GM10248 (cell line): Measurements from ENCODE around the gene THNSL1.

Source experiments
- CTCF ChIA-PET: fragments of 300-600 bp; sonication (Branson Sonifier 250); formaldehyde crosslinking; extraction: SDS; loops from one replicate; lab custom pipeline; 2021; ENCODE audit warnings: antibody characterized with exemption; lab: Yijun Ruan, JAX
- POLR2A ChIA-PET: fragments of 350-650 bp; sonication (Branson Sonifier 250); formaldehyde crosslinking; extraction: SDS; loops from one replicate; lab custom pipeline; 2020; ENCODE audit warnings: antibody characterized with exemption; lab: Yijun Ruan, JAX
- DNase-seq: peaks from one replicate; pipeline ENCODE4 v3.0.0; 2012; ENCODE audit errors: extremely low spot score
- TF ChIP-seq, protein P1 (sequence below): IDR thresholded peaks from 2 replicates; pipeline ENCODE4 v1.5.1; 2012; ENCODE audit warnings: mild to moderate bottlenecking, low read depth; ENCODE audit errors: extremely low read depth, missing control alignments, control extremely low read depth

The THNSL1 gene

DNA sequence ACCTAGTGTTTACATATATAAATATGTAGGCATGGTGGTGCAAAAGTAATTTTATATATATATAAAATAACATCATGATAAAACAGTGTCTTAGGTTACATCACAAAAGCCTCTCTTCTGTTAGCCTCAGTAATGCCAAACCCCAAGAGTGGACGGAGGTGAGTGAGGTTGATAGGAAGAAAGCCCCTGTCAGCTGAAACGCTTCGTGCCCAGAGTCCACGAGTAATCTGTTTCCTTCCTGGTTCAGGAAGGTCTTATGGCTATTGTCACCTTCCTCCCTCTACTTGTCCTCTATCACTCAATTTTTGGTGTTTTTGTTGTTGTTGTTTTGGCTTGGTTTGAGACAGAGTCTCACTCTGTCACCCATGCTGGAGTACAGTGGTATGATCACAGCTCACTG lies 41.5 kb downstream of the THNSL1 start:
- TF ChIP-seq, protein P1, sequence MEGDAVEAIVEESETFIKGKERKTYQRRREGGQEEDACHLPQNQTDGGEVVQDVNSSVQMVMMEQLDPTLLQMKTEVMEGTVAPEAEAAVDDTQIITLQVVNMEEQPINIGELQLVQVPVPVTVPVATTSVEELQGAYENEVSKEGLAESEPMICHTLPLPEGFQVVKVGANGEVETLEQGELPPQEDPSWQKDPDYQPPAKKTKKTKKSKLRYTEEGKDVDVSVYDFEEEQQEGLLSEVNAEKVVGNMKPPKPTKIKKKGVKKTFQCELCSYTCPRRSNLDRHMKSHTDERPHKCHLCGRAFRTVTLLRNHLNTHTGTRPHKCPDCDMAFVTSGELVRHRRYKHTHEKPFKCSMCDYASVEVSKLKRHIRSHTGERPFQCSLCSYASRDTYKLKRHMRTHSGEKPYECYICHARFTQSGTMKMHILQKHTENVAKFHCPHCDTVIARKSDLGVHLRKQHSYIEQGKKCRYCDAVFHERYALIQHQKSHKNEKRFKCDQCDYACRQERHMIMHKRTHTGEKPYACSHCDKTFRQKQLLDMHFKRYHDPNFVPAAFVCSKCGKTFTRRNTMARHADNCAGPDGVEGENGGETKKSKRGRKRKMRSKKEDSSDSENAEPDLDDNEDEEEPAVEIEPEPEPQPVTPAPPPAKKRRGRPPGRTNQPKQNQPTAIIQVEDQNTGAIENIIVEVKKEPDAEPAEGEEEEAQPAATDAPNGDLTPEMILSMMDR: no peak
- CTCF ChIA-PET: interaction anchor here (1.6 kb wide), 1 partner anchor 20 kb away, joined by 3 read pairs; no protein-coding TSS in a partner anchor
- POLR2A ChIA-PET: no interaction called here
- DNase-seq: no peak

DNA sequence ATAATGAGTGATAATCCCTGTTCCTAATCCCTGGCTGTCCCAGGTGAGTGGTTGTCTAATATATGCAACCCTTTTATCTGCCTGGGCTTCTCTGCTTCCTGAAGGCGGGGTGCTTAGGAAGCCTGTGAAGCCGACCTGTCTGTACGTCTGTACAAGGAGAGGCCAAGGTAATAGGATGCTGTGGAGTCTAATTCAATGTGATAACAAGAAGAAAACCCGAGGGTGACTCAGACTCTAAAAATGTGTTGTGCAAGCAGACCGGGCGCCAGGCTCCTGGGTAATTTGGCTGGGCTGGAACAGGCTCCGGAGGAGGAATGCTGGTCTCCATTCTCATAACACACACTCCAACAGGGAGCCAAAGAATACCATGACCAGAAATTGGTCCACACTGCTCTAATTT lies 43.6 kb downstream of the THNSL1 start:
- TF ChIP-seq, protein P1: no peak
- CTCF ChIA-PET: interaction anchor here (4.9 kb wide), 1 partner anchor 20 kb away, joined by 21 read pairs; no protein-coding TSS in a partner anchor
- POLR2A ChIA-PET: no interaction called here
- no peak for DNase-seq

DNA sequence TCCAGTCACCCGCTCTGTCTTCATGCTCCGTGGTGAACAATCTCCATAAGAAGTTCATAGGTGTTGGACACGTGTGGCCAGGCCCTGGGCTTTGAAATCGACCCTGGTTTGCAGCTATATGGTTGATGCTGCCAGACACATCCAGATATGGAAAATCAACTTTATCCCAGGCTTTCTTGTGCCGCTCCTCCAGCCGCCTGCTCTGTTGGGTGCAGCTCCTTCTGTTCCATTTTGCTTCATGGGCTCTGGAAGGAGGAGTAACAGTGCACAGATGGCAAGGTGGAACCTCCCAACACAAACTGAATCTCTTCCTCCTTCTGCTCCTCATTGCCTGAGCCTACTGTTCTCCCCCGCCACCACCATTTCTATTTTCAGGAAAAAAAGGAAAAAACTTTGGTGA lies 44.7 kb downstream of the THNSL1 start:
- ChIA-PET POLR2A (no interaction called here), CTCF (interaction anchor here (1.4 to 4.9 kb wide), 2 partner anchors 19 to 443 kb away, joined by 4 to 21 read pairs; no protein-coding TSS in a partner anchor)
- DNase-seq: no peak
- TF ChIP-seq, protein P1: no peak

DNA sequence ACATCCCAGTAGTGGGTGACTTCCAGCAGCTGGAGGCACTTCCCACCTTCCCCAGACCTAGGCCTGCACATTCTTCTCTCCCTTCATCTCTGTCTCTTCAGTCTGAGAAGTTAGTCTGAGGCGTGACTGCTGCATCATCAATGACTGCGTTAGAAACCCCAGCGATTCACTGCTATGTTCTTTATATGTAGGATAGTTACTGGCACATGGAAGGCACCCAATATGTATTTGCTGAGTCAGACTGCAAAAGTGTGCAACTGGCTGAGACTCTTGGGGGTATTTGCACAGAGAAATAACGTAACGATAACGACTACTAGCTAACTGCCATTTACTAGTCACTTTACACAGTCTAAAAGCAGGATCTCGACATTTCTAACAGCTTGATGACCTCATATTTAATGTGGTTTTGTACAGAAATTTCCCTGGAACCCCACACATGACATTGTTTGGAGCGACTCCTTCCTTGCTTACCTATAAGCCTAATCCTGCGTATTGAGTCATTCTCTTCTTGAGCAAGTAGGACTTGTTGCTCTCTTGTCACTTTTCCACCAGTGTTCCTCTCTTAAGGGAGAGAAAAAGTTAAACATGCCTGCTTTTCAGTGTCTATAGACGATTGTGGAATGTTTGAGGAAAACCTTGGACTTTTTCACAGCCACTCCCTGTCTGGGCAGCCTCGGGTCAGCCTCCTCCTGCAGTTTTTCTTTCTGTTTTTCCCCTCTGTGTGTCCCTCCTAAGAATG lies 45.5 kb downstream of the THNSL1 start:
- TF ChIP-seq, protein P1: no peak
- POLR2A ChIA-PET: no interaction called here
- DNase-seq: no peak
- CTCF ChIA-PET: interaction anchor here (1.0 to 4.9 kb wide), 3 partner anchors 19 to 444 kb away, joined by 4 to 21 read pairs (median 4); no protein-coding TSS in a partner anchor

GRCh38 chr10:25063157-25063556 lies 46.7 kb downstream of the THNSL1 start:
- TF ChIP-seq, protein P1: no peak
- POLR2A ChIA-PET: no interaction called here
- DNase-seq: no peak
- CTCF ChIA-PET: interaction anchor here (4.9 kb wide), 1 partner anchor 17 kb away, joined by 21 read pairs; no protein-coding TSS in a partner anchor

DNA sequence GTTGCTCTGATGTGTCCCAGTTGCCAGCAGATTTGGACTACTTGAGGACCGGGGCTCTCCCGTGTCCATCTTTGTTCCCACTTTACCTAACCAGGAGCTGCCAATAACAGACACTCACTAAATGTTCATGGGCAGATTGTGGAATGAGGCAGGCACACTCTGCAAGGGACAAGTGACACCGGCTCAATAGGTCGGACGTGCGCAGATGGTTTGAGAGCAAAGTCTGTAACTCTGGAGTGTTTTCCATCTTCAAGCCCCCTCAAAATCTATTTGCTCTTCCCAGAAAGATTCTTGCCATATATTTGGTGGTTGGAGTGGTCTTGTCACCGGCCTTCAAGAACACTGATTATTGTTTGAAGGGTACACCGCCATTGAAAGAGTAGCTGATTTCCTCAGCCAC lies 47.2 kb downstream of the THNSL1 start:
- CTCF ChIA-PET: interaction anchor here (4.9 kb wide), 1 partner anchor 17 kb away, joined by 21 read pairs; no protein-coding TSS in a partner anchor

More for the DNA sequence above, 47.2 kb downstream of the THNSL1 start:
- POLR2A ChIA-PET: no interaction called here
- DNase-seq: no peak
- TF ChIP-seq, protein P1: no peak
